ENCODE measurements around the gene KCNJ3.

GRCh38 chr2:154658854-154659253, 39.6 kb upstream of the KCNJ3 start:
- TF ChIP-seq, protein P1, sequence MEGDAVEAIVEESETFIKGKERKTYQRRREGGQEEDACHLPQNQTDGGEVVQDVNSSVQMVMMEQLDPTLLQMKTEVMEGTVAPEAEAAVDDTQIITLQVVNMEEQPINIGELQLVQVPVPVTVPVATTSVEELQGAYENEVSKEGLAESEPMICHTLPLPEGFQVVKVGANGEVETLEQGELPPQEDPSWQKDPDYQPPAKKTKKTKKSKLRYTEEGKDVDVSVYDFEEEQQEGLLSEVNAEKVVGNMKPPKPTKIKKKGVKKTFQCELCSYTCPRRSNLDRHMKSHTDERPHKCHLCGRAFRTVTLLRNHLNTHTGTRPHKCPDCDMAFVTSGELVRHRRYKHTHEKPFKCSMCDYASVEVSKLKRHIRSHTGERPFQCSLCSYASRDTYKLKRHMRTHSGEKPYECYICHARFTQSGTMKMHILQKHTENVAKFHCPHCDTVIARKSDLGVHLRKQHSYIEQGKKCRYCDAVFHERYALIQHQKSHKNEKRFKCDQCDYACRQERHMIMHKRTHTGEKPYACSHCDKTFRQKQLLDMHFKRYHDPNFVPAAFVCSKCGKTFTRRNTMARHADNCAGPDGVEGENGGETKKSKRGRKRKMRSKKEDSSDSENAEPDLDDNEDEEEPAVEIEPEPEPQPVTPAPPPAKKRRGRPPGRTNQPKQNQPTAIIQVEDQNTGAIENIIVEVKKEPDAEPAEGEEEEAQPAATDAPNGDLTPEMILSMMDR (conservative IDR thresholded peaks at IDR 0.05; ENCODE audit: low read length): no peak
- no peak for TF ChIP-seq EZH2phosphoT487 (IDR thresholded peaks at IDR 0.05; ENCODE audit: borderline replicate concordance, low read depth, low read length)
